Stimulated activated CD8-positive, alpha-beta memory T cell treated with anti-CD3 and anti-CD28 coated beads, Interleukin-7, amount 100 ng/mL, for 1 hour (primary cell): Measurements from ENCODE around the gene USP17L19.
"Not testable (repeated sequence)": the region's sequence is repeated elsewhere in the genome, so short reads cannot be mapped to it uniquely, and the experiment has no call there.

Experiments
- DNase-seq, 2 donors: peaks; one replicate each; pipeline ENCODE4 v3.0.0-alpha.2; 2020; ENCODE audit warnings: low read depth in 2 of 2

The USP17L19 gene, protein sequence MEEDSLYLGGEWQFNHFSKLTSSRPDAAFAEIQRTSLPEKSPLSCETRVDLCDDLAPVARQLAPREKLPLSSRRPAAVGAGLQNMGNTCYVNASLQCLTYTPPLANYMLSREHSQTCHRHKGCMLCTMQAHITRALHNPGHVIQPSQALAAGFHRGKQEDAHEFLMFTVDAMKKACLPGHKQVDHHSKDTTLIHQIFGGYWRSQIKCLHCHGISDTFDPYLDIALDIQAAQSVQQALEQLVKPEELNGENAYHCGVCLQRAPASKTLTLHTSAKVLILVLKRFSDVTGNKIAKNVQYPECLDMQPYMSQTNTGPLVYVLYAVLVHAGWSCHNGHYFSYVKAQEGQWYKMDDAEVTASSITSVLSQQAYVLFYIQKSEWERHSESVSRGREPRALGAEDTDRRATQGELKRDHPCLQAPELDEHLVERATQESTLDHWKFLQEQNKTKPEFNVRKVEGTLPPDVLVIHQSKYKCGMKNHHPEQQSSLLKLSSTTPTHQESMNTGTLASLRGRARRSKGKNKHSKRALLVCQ

DNA sequence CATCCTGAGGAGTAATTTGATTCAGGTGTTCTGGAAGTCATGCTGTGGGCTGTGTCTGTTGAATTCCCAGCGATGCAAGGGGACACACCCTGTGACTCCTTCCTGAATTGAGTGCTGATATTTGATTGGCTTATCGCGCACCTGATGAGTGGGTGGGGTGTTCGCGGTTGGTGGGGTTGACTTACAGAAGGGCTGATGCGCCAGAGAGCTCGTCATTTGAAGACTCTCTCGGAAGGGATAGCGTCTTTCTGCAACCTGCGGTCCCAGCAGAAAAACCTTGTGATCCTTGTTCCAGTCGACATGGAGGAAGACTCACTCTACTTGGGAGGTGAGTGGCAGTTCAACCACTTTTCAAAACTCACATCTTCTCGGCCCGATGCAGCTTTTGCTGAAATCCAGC lies at the start of gene USP17L19:
Gene USP17L19 (plus strand): TSS at position 301 of the 400 bp plus-strand sequence. CDS start 0 bp downstream, at position 301.
- not testable (repeated sequence) for DNase-seq

- DNase-seq = not testable (repeated sequence)
Observed at GRCh38 chr4:9210357-9210756, 42.8 kb upstream of the USP17L19 start, which contains the start of gene USP17L10. Gene USP17L10 (plus strand): TSS chr4:9210657. CDS start chr4:9210657, 0 bp downstream.

GRCh38 chr4:9214701-9215100 lies 38.5 kb upstream of the USP17L19 start:
- not testable (repeated sequence) for DNase-seq

DNA sequence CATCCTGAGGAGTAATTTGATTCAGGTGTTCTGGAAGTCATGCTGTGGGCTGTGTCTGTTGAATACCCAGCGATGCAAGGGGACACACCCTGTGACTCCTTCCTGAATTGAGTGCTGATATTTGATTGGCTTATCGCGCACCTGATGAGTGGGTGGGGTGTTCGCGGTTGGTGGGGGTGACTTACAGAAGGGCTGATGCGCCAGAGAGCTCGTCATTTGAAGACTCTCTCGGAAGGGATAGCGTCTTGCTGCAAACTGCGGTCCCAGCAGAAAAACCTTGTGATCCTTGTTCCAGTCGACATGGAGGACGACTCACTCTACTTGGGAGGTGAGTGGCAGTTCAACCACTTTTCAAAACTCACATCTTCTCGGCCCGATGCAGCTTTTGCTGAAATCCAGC lies 38.1 kb upstream of the USP17L19 start, which contains the start of gene USP17L11:
Gene USP17L11 (plus strand): TSS at position 301 of the 400 bp plus-strand sequence. CDS start 0 bp downstream, at position 301.
- not testable (repeated sequence) for DNase-seq

DNA sequence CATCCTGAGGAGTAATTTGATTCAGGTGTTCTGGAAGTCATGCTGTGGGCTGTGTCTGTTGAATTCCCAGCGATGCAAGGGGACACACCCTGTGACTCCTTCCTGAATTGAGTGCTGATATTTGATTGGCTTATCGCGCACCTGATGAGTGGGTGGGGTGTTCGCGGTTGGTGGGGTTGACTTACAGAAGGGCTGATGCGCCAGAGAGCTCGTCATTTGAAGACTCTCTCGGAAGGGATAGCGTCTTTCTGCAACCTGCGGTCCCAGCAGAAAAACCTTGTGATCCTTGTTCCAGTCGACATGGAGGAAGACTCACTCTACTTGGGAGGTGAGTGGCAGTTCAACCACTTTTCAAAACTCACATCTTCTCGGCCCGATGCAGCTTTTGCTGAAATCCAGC lies 33.3 kb upstream of the USP17L19 start, which contains the start of gene USP17L12:
Gene USP17L12 (plus strand): TSS at position 301 of the 400 bp plus-strand sequence. CDS start 0 bp downstream, at position 301.
- not testable (repeated sequence) for DNase-seq

DNA sequence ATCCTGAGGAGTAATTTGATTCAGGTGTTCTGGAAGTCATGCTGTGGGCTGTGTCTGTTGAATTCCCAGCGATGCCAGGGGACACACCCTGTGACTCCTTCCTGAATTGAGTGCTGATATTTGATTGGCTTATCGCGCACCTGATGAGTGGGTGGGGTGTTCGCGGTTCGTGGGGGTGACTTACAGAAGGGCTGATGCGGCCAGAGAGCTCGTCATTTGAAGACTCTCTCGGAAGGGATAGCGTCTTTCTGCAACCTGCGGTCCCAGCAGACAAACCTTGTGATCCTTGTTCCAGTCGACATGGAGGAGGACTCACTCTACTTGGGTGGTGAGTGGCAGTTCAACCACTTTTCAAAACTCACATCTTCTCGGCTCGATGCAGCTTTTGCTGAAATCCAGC lies 28.6 kb upstream of the USP17L19 start, which contains the start of gene USP17L13:
Gene USP17L13 (plus strand): TSS at position 301 of the 400 bp plus-strand sequence. CDS start 0 bp downstream, at position 301.
- not testable (repeated sequence) for DNase-seq

DNA sequence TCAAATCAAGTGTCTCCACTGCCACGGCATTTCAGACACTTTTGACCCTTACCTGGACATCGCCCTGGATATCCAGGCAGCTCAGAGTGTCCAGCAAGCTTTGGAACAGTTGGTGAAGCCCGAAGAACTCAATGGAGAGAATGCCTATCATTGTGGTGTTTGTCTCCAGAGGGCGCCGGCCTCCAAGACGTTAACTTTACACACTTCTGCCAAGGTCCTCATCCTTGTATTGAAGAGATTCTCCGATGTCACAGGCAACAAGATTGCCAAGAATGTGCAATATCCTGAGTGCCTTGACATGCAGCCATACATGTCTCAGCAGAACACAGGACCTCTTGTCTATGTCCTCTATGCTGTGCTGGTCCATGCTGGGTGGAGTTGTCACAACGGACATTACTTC lies 22.9 kb upstream of the USP17L19 start:
- not testable (repeated sequence) for DNase-seq

- DNase-seq = not testable (repeated sequence)
Observed at GRCh38 chr4:9234085-9234484, 19.1 kb upstream of the USP17L19 start, which contains the start of gene USP17L15. Gene USP17L15 (plus strand): TSS chr4:9234385. CDS start chr4:9234385, 0 bp downstream.

DNA sequence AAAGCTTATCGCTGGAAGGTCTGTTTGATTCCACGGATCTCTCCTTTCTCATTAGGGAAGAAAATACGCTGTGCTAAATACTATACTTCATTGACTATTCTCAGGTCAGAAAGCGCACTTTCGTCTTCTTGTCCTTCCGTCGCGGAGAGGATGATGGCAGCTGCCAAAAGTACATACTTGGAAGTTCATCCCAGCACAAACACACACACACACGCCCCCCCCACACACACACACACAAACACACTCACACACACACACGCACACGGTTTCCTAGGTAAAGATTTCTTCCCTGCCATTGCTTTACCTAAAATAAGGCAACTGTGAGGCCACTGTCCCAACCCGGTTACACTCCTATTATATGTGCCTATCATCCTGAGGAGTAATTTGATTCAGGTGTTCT lies 14.7 kb upstream of the USP17L19 start:
- not testable (repeated sequence) for DNase-seq

GRCh38 chr4:9243579-9243978 lies 9.6 kb upstream of the USP17L19 start, which contains the start of gene USP17L17:
Gene USP17L17 (plus strand): TSS chr4:9243879. CDS start chr4:9243879, 0 bp downstream.
- not testable (repeated sequence) for DNase-seq

- DNase-seq = not testable (repeated sequence)
Observed at GRCh38 chr4:9247953-9248680, 5.1 kb upstream of the USP17L19 start, which contains the start of gene USP17L18. Gene USP17L18 (plus strand): TSS chr4:9248630. CDS start chr4:9248630, 0 bp downstream.

DNA sequence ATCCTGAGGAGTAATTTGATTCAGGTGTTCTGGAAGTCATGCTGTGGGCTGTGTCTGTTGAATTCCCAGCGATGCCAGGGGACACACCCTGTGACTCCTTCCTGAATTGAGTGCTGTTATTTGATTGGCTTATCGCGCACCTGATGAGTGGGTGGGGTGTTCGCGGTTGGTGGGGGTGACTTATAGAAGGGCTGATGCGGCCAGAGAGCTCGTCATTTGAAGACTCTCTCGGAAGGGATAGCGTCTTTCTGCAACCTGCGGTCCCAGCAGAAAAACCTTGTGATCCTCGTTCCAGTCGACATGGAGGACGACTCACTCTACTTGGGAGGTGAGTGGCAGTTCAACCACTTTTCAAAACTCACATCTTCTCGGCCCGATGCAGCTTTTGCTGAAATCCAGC lies 4.6 kb downstream of the USP17L19 start, which contains the start of gene USP17L20:
Gene USP17L20 (plus strand): TSS at position 301 of the 400 bp plus-strand sequence. CDS start 0 bp downstream, at position 301.
- not testable (repeated sequence) for DNase-seq

GRCh38 chr4:9262572-9262971 lies 9.4 kb downstream of the USP17L19 start, which contains the start of gene USP17L21:
Gene USP17L21 (plus strand): TSS chr4:9262872. CDS start chr4:9262872, 0 bp downstream.
- DNase-seq = not testable (repeated sequence)

GRCh38 chr4:9267319-9267718 lies 14.1 kb downstream of the USP17L19 start, which contains the start of gene USP17L22:
Gene USP17L22 (plus strand): TSS chr4:9267619. CDS start chr4:9267619, 0 bp downstream.
- not testable (repeated sequence) for DNase-seq

- DNase-seq = not testable (repeated sequence)
Observed at GRCh38 chr4:9271719-9272118, 18.5 kb downstream of the USP17L19 start.
